Testis (tissue), 5 donors: ENCODE measurements around the gene TMCO5A. TPM values are rescaled to one million over a fixed set of nuclear protein-coding genes. Genes with fewer than 3 reads are reported as not detected.

Experiments used
- DNase-seq: peaks from one replicate; pipeline ENCODE4 v3.0.0-alpha.2; 2019
- H3K27ac ChIP-seq, 2 donors: fragments of 200-600 bp; sonication (generic); one replicate each; pipeline ENCODE4 v1.5.1; 2019
- H3K27me3 ChIP-seq: fragments of 200-600 bp; sonication (generic); one replicate; pipeline ENCODE4 v1.5.1; 2019
- H3K36me3 ChIP-seq: fragments of 200-600 bp; sonication (generic); one replicate; pipeline ENCODE4 v1.5.1; 2017; ENCODE audit warnings: low read depth; ENCODE audit errors: missing control alignments
- H3K4me1 ChIP-seq: fragments of 200-600 bp; sonication (generic); one replicate; pipeline ENCODE4 v1.5.1; 2019
- H3K4me3 ChIP-seq, 2 donors: fragments of 200-600 bp; sonication (generic); one replicate each; pipeline ENCODE4 v1.5.1; 2017 to 2019
- H3K9me3 ChIP-seq: fragments of 200-600 bp; sonication (generic); one replicate; pipeline ENCODE4 v1.5.1; 2017
- POLR2A ChIP-seq: fragments of 450-650 bp; IDR thresholded peaks from one replicate; pipeline ENCODE4 v1.6.1; 2017; ENCODE audit warnings: antibody characterized with exemption, mild to moderate bottlenecking, moderate library complexity
- WGBS, 2 donors: methylation state at CpG; one replicate each; pipeline ENCODE4 v1.1.5; 2018; 5-methylcytosine and 5-hydroxymethylcytosine counted together
- intact Hi-C: fragments of 100-400 bp; cut with DNase I; formaldehyde crosslinking; loops from one replicate; pipeline ENCODE4 v1.15.1; 2023; ENCODE audit warnings: low total_unique reads
- long read RNA-seq, 2 donors: transcript quantifications; one replicate each; lab custom pipeline, GENCODE V29; 2026
- polyA plus RNA-seq: library from polyadenylated mRNA; stranded (reverse); fragments of 350-450 nt; fragmentation: Illumina TruSeq; extraction: RNeasy Lipid Tissue Mini Kit (QIAGEN cat#74804); gene quantifications from one replicate; pipeline ENCODE4 v1.2.3, GENCODE V29; 2014; ENCODE audit warnings: low read depth, low replicate concordance; ENCODE audit not compliant: insufficient read depth
- total RNA-seq, 2 donors: library from RNA; depleted of rRNA; stranded (reverse); fragments of >200 nt; gene quantifications; one replicate each; pipeline ENCODE4 v1.2.3, GENCODE V29; 2016
- TF ChIP-seq, protein P1 (sequence below), 3 experiments: fragments of 450-650 bp in 2 of 3; fragments of 200-600 bp in 1 of 3; sonication (generic) in 1 of 3; IDR thresholded peaks; one replicate each; pipeline ENCODE4 v1.5.1; 2016 to 2019; ENCODE audit warnings: antibody characterized with exemption in 3 of 3, mild to moderate bottlenecking in 2 of 3, moderate library complexity in 1 of 3

TMCO5A gene
- total RNA-seq (100 to 1,000 TPM in 1 of 2 donors, 10 to 100 TPM in 1; 39.5 to 129 TPM), polyA plus RNA-seq (100 TPM)
- long read RNA-seq, donor 1: 0 reads
- long read RNA-seq, donor 2: 0 reads

DNA sequence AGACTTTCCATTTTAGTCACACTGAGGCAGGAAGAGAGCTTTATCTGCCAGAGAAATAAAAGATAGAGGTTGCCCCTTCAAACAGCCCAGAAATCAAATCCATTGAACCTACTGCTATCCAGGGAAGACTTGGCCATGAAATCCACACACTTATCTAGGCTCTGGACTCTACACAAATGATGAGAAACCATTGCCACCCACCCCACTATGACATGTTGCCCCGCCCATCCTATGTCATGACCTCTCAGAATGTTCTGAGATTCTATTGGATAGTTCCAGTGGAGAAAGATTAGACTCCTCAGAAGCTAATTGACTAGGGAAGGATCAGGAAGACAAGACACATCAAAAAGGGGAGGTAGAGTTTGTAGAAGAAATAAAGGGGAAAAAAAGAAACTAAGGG is at the start of gene TMCO5A:
Gene TMCO5A (plus strand): TSS at position 301 of the 400 bp plus-strand sequence. CDS start 1,684 bp downstream, outside the sequence.
- DNase-seq: no peak
- H3K4me1 ChIP-seq: no peaks in the 10 kb centered on the region
- whole genome bisulfite sequencing, 2 donors: 94 to 100% methylated on average over 1 of the region's 1 CpG
- H3K27me3 ChIP-seq: no peaks in the 10 kb centered on the region
- H3K27ac ChIP-seq: no peak within 1 kb of the TSS
- H3K4me3 ChIP-seq: no peak within 1 kb of the TSS
- intact Hi-C loops: no loop called here
- H3K9me3 ChIP-seq: no peaks in the 10 kb centered on the region
- TF ChIP-seq, protein P1, sequence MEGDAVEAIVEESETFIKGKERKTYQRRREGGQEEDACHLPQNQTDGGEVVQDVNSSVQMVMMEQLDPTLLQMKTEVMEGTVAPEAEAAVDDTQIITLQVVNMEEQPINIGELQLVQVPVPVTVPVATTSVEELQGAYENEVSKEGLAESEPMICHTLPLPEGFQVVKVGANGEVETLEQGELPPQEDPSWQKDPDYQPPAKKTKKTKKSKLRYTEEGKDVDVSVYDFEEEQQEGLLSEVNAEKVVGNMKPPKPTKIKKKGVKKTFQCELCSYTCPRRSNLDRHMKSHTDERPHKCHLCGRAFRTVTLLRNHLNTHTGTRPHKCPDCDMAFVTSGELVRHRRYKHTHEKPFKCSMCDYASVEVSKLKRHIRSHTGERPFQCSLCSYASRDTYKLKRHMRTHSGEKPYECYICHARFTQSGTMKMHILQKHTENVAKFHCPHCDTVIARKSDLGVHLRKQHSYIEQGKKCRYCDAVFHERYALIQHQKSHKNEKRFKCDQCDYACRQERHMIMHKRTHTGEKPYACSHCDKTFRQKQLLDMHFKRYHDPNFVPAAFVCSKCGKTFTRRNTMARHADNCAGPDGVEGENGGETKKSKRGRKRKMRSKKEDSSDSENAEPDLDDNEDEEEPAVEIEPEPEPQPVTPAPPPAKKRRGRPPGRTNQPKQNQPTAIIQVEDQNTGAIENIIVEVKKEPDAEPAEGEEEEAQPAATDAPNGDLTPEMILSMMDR (IDR thresholded peaks at IDR 0.05): no peak
- no peak for TF ChIP-seq POLR2A
- no peaks in the 10 kb centered on the region for H3K36me3 ChIP-seq

DNA sequence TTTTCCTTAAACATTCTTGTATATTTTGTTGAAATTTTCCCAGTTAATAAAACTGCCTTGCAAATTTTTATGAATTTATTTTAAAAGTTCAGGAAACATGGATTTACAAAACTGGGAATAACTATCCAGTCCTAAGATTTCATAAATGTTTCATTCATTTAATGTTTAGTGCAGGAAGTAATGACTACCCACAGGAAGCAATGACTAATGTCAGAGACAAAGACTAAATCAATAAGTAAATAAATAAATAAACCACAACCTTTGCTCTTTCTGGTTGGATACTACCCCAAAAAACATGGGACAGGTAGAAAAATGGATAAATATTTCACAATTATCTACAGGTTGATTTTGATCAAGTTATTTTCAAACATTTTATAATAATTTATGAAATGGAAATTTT is 48.8 kb upstream of the TMCO5A start:
- Histone ChIP-seq H3K36me3 (no peaks in the 10 kb centered on the region), H3K27ac (no peak overlapping the region), H3K9me3 (no peaks in the 10 kb centered on the region), H3K27me3 (no peaks in the 10 kb centered on the region), H3K4me1 (no peaks in the 10 kb centered on the region), H3K4me3 (no peak overlapping the region)
- DNase-seq: no peak
- TF ChIP-seq POLR2A: no peak
- TF ChIP-seq, protein P1 (IDR thresholded peaks at IDR 0.05): no peak
- intact Hi-C loops: no loop called here

DNA sequence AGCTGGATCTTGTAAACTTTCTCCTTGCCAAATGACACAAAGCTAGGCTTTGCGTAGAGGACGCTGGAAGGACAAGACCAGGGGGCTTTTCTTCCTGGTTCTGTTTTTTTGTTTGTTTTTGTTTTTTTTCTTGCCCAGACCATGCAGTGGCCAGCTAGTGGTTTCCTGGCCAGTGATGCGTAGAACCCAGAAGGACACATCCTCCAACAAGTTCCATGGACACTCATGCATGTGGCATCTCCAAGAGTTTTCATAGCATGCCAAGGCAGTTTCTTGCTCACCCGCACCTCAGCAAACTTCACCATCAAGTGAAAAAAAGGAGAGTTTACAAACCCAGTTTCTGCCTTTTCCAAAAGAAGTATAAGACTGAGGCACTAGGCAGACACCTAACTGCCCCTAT is 46.1 kb upstream of the TMCO5A start:
- 91 to 94% methylated on average over 4 of the region's 4 CpGs for WGBS, 2 donors
- no peaks in the 10 kb centered on the region for H3K9me3 ChIP-seq

DNA sequence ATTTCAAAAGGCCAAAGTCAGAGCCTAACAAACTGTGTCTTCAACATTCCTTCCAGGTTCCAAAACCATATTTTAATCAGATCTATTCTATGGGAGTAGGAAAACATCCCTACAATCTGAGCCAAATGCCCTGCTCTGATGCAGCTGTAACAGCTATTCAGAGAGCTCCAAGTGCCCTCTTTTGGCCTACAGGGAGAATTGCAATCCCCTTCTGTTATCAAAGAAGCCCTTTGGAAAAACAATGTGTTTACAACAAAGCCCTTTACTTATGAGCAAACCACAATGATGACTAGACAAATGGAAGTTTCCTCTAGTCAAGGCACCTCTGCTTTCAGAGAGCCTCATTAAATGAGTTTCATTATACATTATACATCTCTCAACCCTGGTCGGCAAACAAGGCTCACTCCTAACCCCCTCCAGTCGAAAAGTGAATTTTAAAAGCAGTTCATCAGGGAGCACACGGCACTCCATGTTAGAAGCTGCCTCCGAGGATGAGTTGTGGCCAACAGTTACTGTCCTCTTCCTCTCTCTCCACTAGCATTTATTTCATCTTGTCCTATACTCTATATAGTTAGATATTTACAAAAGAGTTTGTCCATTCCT is 42.6 kb upstream of the TMCO5A start:
- H3K4me1 ChIP-seq: no peaks in the 10 kb centered on the region
- H3K36me3 ChIP-seq: no peaks in the 10 kb centered on the region
- H3K27ac ChIP-seq: no peak overlapping the region
- intact Hi-C loops: no loop called here
- peak; percentile 33 for DNase-seq
- no peak for TF ChIP-seq POLR2A
- TF ChIP-seq, protein P1 (IDR thresholded peaks at IDR 0.05): peak in 2 of 3 experiments; percentile 28 to 61
- WGBS, 2 donors: 36 to 39% methylated on average over 4 of the region's 4 CpGs
- H3K27me3 ChIP-seq: no peaks in the 10 kb centered on the region
- H3K4me3 ChIP-seq: peak overlapping the region; percentile 3 to 16
- H3K9me3 ChIP-seq: no peaks in the 10 kb centered on the region

More for the DNA sequence above, 46.1 kb upstream of the TMCO5A start:
- TF ChIP-seq, protein P1 (IDR thresholded peaks at IDR 0.05): no peak
- Histone ChIP-seq H3K36me3 (no peaks in the 10 kb centered on the region), H3K27me3 (no peaks in the 10 kb centered on the region), H3K4me3 (no peak overlapping the region), H3K27ac (no peak overlapping the region), H3K4me1 (no peaks in the 10 kb centered on the region)
- intact Hi-C loops: no loop called here
- no peak for DNase-seq

DNA sequence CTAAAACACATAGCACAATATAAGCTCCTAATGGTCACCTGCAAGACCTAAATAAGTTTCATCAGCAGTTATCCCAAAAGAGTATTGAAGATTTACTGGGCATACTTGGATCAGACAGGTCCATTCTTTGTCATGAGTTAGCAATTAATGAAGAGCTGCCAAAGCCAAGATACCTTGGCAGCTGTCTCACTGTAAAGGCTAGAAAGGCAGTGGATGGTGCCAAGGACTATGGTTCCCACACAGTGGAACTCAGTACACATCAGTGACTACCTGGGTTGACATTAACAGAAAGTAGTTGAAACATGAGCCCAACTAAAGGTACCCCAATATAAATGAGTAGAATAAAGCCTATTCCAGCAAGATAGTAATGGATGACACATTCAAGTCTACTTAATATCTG is 41.1 kb upstream of the TMCO5A start:
- Histone ChIP-seq H3K4me3 (no peak overlapping the region), H3K27ac (no peak overlapping the region), H3K27me3 (no peaks in the 10 kb centered on the region), H3K36me3 (no peaks in the 10 kb centered on the region), H3K4me1 (no peaks in the 10 kb centered on the region), H3K9me3 (no peaks in the 10 kb centered on the region)
- no peak for DNase-seq
- intact Hi-C loops: no loop called here
- TF ChIP-seq, protein P1 (IDR thresholded peaks at IDR 0.05): no peak
- no peak for TF ChIP-seq POLR2A
